ENCODE data around the gene AGPAT4.

AGPAT4 gene

GRCh38 chr6:161199850-161200249 lies 74.0 kb downstream of the AGPAT4 start:
- no peak for DNase-seq
- H3K79me2 ChIP-seq (ENCODE audit: low read length), result no peaks in the 10 kb centered on the region
- H3K9me3 ChIP-seq (replicated peaks; ENCODE audit: insufficient read depth, low read length), result no peaks in the 10 kb centered on the region
- no peaks in the 10 kb centered on the region for H3F3A ChIP-seq (ENCODE audit: insufficient read depth, low read length)
- H3K4me2 ChIP-seq (ENCODE audit: low read depth, low read length), result no peak overlapping the region
- no peaks in the 10 kb centered on the region for H3K27me3 ChIP-seq (replicated peaks; ENCODE audit: insufficient read depth, low read length)
- H3K36me3 ChIP-seq (replicated peaks; ENCODE audit: insufficient read depth, low read length), result no peaks in the 10 kb centered on the region
- H3K9me2 ChIP-seq (replicated peaks; ENCODE audit: insufficient read depth, low read length), result no peaks in the 10 kb centered on the region
- no peaks in the 10 kb centered on the region for H3K4me1 ChIP-seq (ENCODE audit: low read length)
- no peak overlapping the region for H2AFZ ChIP-seq (ENCODE audit: low read length)
- TF ChIP-seq CTCF (IDR thresholded peaks at IDR 0.05; ENCODE audit: low read length) (no peak), EZH2 (optimal IDR thresholded peaks at IDR 0.05; ENCODE audit: low read depth, low read length) (no peak), EZH2phosphoT487 (IDR thresholded peaks at IDR 0.05; ENCODE audit: low read length) (no peak)
- no peak overlapping the region for H3K4me3 ChIP-seq (ENCODE audit: low read length)
- no peaks in the 10 kb centered on the region for H4K20me1 ChIP-seq (ENCODE audit: insufficient read depth, low read length)
- H3K27ac ChIP-seq (ENCODE audit: low read length), result no peak overlapping the region
- no peak overlapping the region for H3K9ac ChIP-seq (ENCODE audit: low read length)

GRCh38 chr6:161198783-161199460 lies 74.9 kb downstream of the AGPAT4 start:
- Histone ChIP-seq H4K20me1 (ENCODE audit: insufficient read depth, low read length) (no peaks in the 10 kb centered on the region), H3F3A (ENCODE audit: insufficient read depth, low read length) (no peaks in the 10 kb centered on the region), H3K4me2 (ENCODE audit: low read depth, low read length) (no peak overlapping the region), H3K9me3 (replicated peaks; ENCODE audit: insufficient read depth, low read length) (no peaks in the 10 kb centered on the region), H3K4me3 (ENCODE audit: low read length) (no peak overlapping the region), H3K79me2 (ENCODE audit: low read length) (no peaks in the 10 kb centered on the region), H3K9ac (ENCODE audit: low read length) (no peak overlapping the region), H2AFZ (ENCODE audit: low read length) (no peak overlapping the region), H3K9me2 (replicated peaks; ENCODE audit: insufficient read depth, low read length) (no peaks in the 10 kb centered on the region), H3K27ac (ENCODE audit: low read length) (no peak overlapping the region), H3K4me1 (ENCODE audit: low read length) (no peaks in the 10 kb centered on the region), H3K27me3 (replicated peaks; ENCODE audit: insufficient read depth, low read length) (no peaks in the 10 kb centered on the region), H3K36me3 (replicated peaks; ENCODE audit: insufficient read depth, low read length) (no peaks in the 10 kb centered on the region)
- TF ChIP-seq CTCF (IDR thresholded peaks at IDR 0.05; ENCODE audit: low read length), result no peak
- TF ChIP-seq EZH2 (optimal IDR thresholded peaks at IDR 0.05; ENCODE audit: low read depth, low read length), result no peak
- TF ChIP-seq EZH2phosphoT487 (IDR thresholded peaks at IDR 0.05; ENCODE audit: low read length), result no peak
- DNase-seq, result no peak

DNA sequence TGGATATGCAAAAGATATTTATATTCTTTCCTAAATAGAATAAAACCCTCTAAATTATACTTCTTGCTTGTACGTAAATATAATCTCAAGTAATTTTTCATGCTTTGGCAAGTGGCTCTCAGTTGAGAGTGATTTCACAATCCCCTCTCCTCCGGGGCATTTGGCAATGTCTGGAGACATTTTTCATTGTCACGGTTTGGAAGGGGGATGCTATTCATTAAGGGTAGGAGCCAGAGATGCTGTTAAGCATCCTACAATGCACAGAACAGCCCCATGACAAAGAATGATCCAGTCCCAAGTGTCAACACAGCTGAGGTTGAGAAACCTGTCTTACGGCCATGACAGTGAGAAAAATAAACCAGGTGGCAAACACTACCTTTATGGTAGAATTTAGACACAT lies 75.7 kb downstream of the AGPAT4 start:
- no peak overlapping the region for H3K27ac ChIP-seq (ENCODE audit: low read length)
- no peaks in the 10 kb centered on the region for H3K79me2 ChIP-seq (ENCODE audit: low read length)
- no peak overlapping the region for H2AFZ ChIP-seq (ENCODE audit: low read length)
- H3K4me1 ChIP-seq (ENCODE audit: low read length), result no peaks in the 10 kb centered on the region
- no peak overlapping the region for H3K9ac ChIP-seq (ENCODE audit: low read length)
- no peak overlapping the region for H3K4me2 ChIP-seq (ENCODE audit: low read depth, low read length)
- no peaks in the 10 kb centered on the region for H3K36me3 ChIP-seq (replicated peaks; ENCODE audit: insufficient read depth, low read length)
- no peak for TF ChIP-seq EZH2 (optimal IDR thresholded peaks at IDR 0.05; ENCODE audit: low read depth, low read length)
- no peak for TF ChIP-seq EZH2phosphoT487 (IDR thresholded peaks at IDR 0.05; ENCODE audit: low read length)
- no peak for TF ChIP-seq CTCF (IDR thresholded peaks at IDR 0.05; ENCODE audit: low read length)
- no peak overlapping the region for H3K4me3 ChIP-seq (ENCODE audit: low read length)
- no peaks in the 10 kb centered on the region for H3K9me3 ChIP-seq (replicated peaks; ENCODE audit: insufficient read depth, low read length)
- no peaks in the 10 kb centered on the region for H3K27me3 ChIP-seq (replicated peaks; ENCODE audit: insufficient read depth, low read length)
- no peaks in the 10 kb centered on the region for H3F3A ChIP-seq (ENCODE audit: insufficient read depth, low read length)
- no peaks in the 10 kb centered on the region for H4K20me1 ChIP-seq (ENCODE audit: insufficient read depth, low read length)
- no peak for DNase-seq
- H3K9me2 ChIP-seq (replicated peaks; ENCODE audit: insufficient read depth, low read length), result no peaks in the 10 kb centered on the region
